Hepatocyte (in vitro differentiated cells): ENCODE results near the gene HTR3E.

Source experiments
- EZH2 ChIP-seq: fragments of 200-600 bp; sonication (generic); IDR thresholded peaks from 2 replicates; pipeline ENCODE4 v1.6.1; 2016; ENCODE audit warnings: antibody characterized with exemption, mild to moderate bottlenecking, borderline replicate concordance
- TF ChIP-seq, protein P1 (sequence below): fragments of 200-600 bp; sonication (generic); IDR thresholded peaks from 2 replicates; pipeline ENCODE4 v1.5.1; 2016; ENCODE audit warnings: antibody characterized with exemption, mild to moderate bottlenecking; ENCODE audit not compliant: poor library complexity

- TF ChIP-seq, protein P1, sequence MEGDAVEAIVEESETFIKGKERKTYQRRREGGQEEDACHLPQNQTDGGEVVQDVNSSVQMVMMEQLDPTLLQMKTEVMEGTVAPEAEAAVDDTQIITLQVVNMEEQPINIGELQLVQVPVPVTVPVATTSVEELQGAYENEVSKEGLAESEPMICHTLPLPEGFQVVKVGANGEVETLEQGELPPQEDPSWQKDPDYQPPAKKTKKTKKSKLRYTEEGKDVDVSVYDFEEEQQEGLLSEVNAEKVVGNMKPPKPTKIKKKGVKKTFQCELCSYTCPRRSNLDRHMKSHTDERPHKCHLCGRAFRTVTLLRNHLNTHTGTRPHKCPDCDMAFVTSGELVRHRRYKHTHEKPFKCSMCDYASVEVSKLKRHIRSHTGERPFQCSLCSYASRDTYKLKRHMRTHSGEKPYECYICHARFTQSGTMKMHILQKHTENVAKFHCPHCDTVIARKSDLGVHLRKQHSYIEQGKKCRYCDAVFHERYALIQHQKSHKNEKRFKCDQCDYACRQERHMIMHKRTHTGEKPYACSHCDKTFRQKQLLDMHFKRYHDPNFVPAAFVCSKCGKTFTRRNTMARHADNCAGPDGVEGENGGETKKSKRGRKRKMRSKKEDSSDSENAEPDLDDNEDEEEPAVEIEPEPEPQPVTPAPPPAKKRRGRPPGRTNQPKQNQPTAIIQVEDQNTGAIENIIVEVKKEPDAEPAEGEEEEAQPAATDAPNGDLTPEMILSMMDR: no peak
- no peak for TF ChIP-seq EZH2
These were observed 18.0 kb upstream of the HTR3E start for GRCh38 chr3:184078851-184079250.
